GM12878 (cell line): ENCODE data around the gene JAG1. TPM values are rescaled to one million over a fixed set of nuclear protein-coding genes. Genes with fewer than 3 reads are reported as not detected.

Experiments
- ATAC-seq: fragments of 200-7000 bp; cut with Tn5 transposase; 3 replicates; pipeline ENCODE4 v1.9.1; 2020; ENCODE audit warnings: mild to moderate bottlenecking, moderate library complexity
- BruUV-seq: library from RNA; stranded (reverse); fragments of 400-500 nt; replicated peaks from 2 replicates; lab custom pipeline; 2021; lab: Mats Ljungman, UMichigan
- CTCF ChIA-PET: fragments of 300-600 bp; sonication (Branson Sonifier 250); formaldehyde crosslinking; extraction: SDS; loops from one replicate; lab custom pipeline; 2021; ENCODE audit warnings: inconsistent platforms; lab: Yijun Ruan, JAX
- POLR2A ChIA-PET: fragments of 350-600 bp; formaldehyde crosslinking; extraction: SDS; loops from one replicate; lab custom pipeline; 2021; ENCODE audit warnings: inconsistent platforms; lab: Charles Lee
- RAD21 ChIA-PET: fragments of 300-600 bp; sonication (Branson Sonifier 250); formaldehyde crosslinking; loops from one replicate; lab custom pipeline; 2023; ENCODE audit warnings: antibody characterized with exemption; ENCODE audit not compliant: unreplicated experiment; lab: Charles Lee
- SMC1A ChIA-PET: fragments of 300-600 bp; sonication (Branson Sonifier 250); formaldehyde crosslinking; loops from one replicate; lab custom pipeline; 2023; ENCODE audit not compliant: unreplicated experiment, uncharacterized antibody; lab: Charles Lee
- DNase-seq: peaks from one replicate; pipeline ENCODE4 v3.0.0-alpha.2; 2011; ENCODE audit warnings: low read depth, low spot score
- FAIRE-seq: peaks from 3 replicates; lab custom pipeline; 2011; peaks lifted over from hg19 to GRCh38; lab: Jason Lieb, UNC
- H2AFZ ChIP-seq: 2 replicates; pipeline ENCODE4 v1.6.0; 2011; ENCODE audit warnings: low read depth, low read length, control low read depth; ENCODE audit not compliant: control insufficient read depth
- H3K27ac ChIP-seq: 2 replicates; pipeline ENCODE4 v1.5.1; 2011; ENCODE audit warnings: control low read depth; ENCODE audit not compliant: control insufficient read depth, insufficient read depth
- H3K27me3 ChIP-seq, 2 experiments: replicated peaks in 1 of 2; 2 replicates each; pipeline versions ENCODE4 v1.6.0 to v1.6.1; 2011; ENCODE audit warnings: low read length in 1 of 2; ENCODE audit not compliant: control insufficient read depth in 2 of 2, insufficient read depth in 2 of 2
- H3K36me3 ChIP-seq, 2 experiments: 2 replicates each; pipeline ENCODE4 v1.5.1; 2011; ENCODE audit warnings: low read length in 1 of 2; ENCODE audit not compliant: control insufficient read depth in 2 of 2, insufficient read depth in 2 of 2
- H3K4me1 ChIP-seq: 2 replicates; pipeline ENCODE4 v1.6.1; 2011; ENCODE audit warnings: mild to moderate bottlenecking, low read length, moderate library complexity, mixed read lengths; ENCODE audit not compliant: control insufficient read depth, insufficient read depth
- H3K4me2 ChIP-seq: 2 replicates; pipeline ENCODE4 v1.6.0; 2011; ENCODE audit warnings: control low read depth; ENCODE audit not compliant: control insufficient read depth, insufficient read depth
- H3K4me3 ChIP-seq: fragments of 200-600 bp; sonication (generic); 2 replicates; pipeline ENCODE4 v1.5.1; 2016
- H3K79me2 ChIP-seq: 2 replicates; pipeline ENCODE4 v1.6.0; 2011; ENCODE audit warnings: low read length; ENCODE audit not compliant: control insufficient read depth, insufficient read depth
- H3K9ac ChIP-seq: 2 replicates; pipeline ENCODE4 v1.8.0; 2011; ENCODE audit warnings: low read length, control low read depth, mixed read lengths; ENCODE audit not compliant: control insufficient read depth, insufficient read depth
- H3K9me3 ChIP-seq: replicated peaks from 3 replicates; pipeline ENCODE4 v1.5.1; 2011; ENCODE audit warnings: mild to moderate bottlenecking, low read length; ENCODE audit not compliant: control insufficient read depth, insufficient read depth
- H4K20me1 ChIP-seq: 2 replicates; pipeline ENCODE4 v1.6.0; 2011; ENCODE audit not compliant: control insufficient read depth, insufficient read depth
- CTCF ChIP-seq, 3 experiments: IDR thresholded peaks in 2 of 3; conservative IDR thresholded peaks in 1 of 3; 2 replicates each; pipeline ENCODE4 v1.5.1; 2011; ENCODE audit warnings: low read depth in 3 of 3, low read length in 3 of 3, mild to moderate bottlenecking in 3 of 3, control low read depth in 2 of 3, moderate library complexity in 2 of 3, inconsistent platforms in 1 of 3, mixed read lengths in 1 of 3; ENCODE audit not compliant: control insufficient read depth in 2 of 3, insufficient read depth in 1 of 3; ENCODE audit errors: extremely low read depth in 1 of 3
- IRF4 ChIP-seq: IDR thresholded peaks from 2 replicates; pipeline ENCODE4 v1.6.1; 2011; ENCODE audit warnings: low read depth, low read length
- MXI1 ChIP-seq: fragments of 150-350 bp; IDR thresholded peaks from 2 replicates; pipeline ENCODE4 v1.6.1; 2011; ENCODE audit warnings: low read depth, mild to moderate bottlenecking, inconsistent platforms, low read length, improper control_type of control experiment
- MYC ChIP-seq: IDR thresholded peaks from 2 replicates; pipeline ENCODE4 v1.6.1; 2011; ENCODE audit warnings: mild to moderate bottlenecking, low read length, moderate library complexity, inconsistent platforms; ENCODE audit not compliant: insufficient read depth, insufficient replicate concordance, insufficient read length, severe bottlenecking
- PAX5 ChIP-seq: IDR thresholded peaks from 2 replicates; pipeline ENCODE4 v1.6.1; 2011; ENCODE audit warnings: low read depth, low read length, borderline replicate concordance
- SIN3A ChIP-seq: IDR thresholded peaks from 2 replicates; pipeline ENCODE4 v1.6.1; 2012; ENCODE audit warnings: low read depth, low read length, improper control_type of control experiment
- ZNF687 ChIP-seq: fragments of 450-650 bp; IDR thresholded peaks from 2 replicates; pipeline ENCODE4 v1.6.1; 2017; ENCODE audit warnings: mild to moderate bottlenecking, moderate library complexity
- WGBS: methylation state at CpG from one replicate; pipeline ENCODE4 v1.1.6; 2016; ENCODE audit warnings: low lambda C conversion rate; ENCODE audit not compliant: insufficient replicate concordance, insufficient coverage; ENCODE audit errors: missing lambda C conversion rate; 5-methylcytosine and 5-hydroxymethylcytosine counted together
- in situ Hi-C: fragments of 300-500 bp; cut with MboI; formaldehyde crosslinking; loops from 9 replicates; pipeline ENCODE4 v1.14.3; 2018; ENCODE audit warnings: mixed read lengths
- intact Hi-C: fragments of 100-400 bp; cut with micrococcal nuclease; formaldehyde crosslinking; loops from one replicate; pipeline ENCODE4 v1.14.2; 2022; ENCODE audit not compliant: unreplicated experiment
- polyA plus RNA-seq, 11 experiments: library from polyadenylated mRNA; depleted of rRNA in 4 of 11; unstranded in 6 of 11; stranded (reverse) in 5 of 11; fragments of >200 nt; fragmentation: Nextera tagmentation in 4 of 11; fragmentation: Illumina TruSeq in 1 of 11; extraction: Ambion mirVana in 4 of 11; extraction: Trizol in 1 of 11; gene quantifications; 1 replicate in 1 of 11; 2 replicates in 10 of 11; pipeline versions ENCODE4 v1.2.1 to v1.2.3, GENCODE V29; 2011 to 2016; ENCODE audit warnings: inconsistent platforms in 2 of 11, missing spikeins in 2 of 11, low read depth in 1 of 11
- total RNA-seq, 4 experiments: library from RNA; depleted of rRNA in 3 of 4; stranded (reverse); fragments of >200 nt in 3 of 4; fragmentation: Illumina TruSeq in 1 of 4; extraction: Trizol in 1 of 4; gene quantifications; 2 replicates each; pipeline versions ENCODE4 v1.2.1 to v1.2.3, GENCODE V29; 2013 to 2021
- TF ChIP-seq, protein P1 (sequence below): fragments of 150-350 bp; IDR thresholded peaks from 2 replicates; pipeline ENCODE4 v1.6.1; 2014; ENCODE audit warnings: mild to moderate bottlenecking, low read depth, low read length

JAG1 gene
- total and polyA plus RNA-seq, 10 of the 15 experiments (the other 5 are each of a cell fraction or from before 2014, with no cell fraction given): 0.66 to 6.9 (median 1.8) TPM

- no peak for TF ChIP-seq CTCF (IDR thresholded peaks at IDR 0.05 in 2 of 3, conservative IDR thresholded peaks at IDR 0.05 in 1 of 3; ENCODE audit: control insufficient read depth in 2 of 3, extremely low read depth in 1 of 3, insufficient read depth in 1 of 3, low read depth in 3 of 3, low read length in 3 of 3)
These were observed 1.7 kb downstream of the JAG1 start (continued) for GRCh38 chr20:10671919-10672623.

GRCh38 chr20:10671221-10671918 lies 2.4 kb downstream of the JAG1 start:
- H3K27me3 ChIP-seq: peaks cover 0 to 5% of the 10 kb centered on the region in 2 experiments; a peak in 2 of 4 replicates
- H3K9ac ChIP-seq: peak overlapping the region; percentile 52
- H3K79me2 ChIP-seq: peaks cover 10% of the 10 kb centered on the region
- WGBS: 4% methylated on average over 13 of the region's 13 CpGs
- H3K4me1 ChIP-seq: peaks cover 27% of the 10 kb centered on the region
- H3K4me3 ChIP-seq: peak overlapping the region; percentile 81
- no peaks in the 10 kb centered on the region for H4K20me1 ChIP-seq
- peak overlapping the region; percentile 32 for H3K4me2 ChIP-seq
- ATAC-seq (peak; percentile 63), FAIRE-seq (no peak), DNase-seq (peak; percentile 69)
- BruUV-seq: TSS peak; percentile 76
- intact Hi-C loops: loop anchor here (2.0 to 10.0 kb wide), 8 partner anchors 119 to 785 kb away; no protein-coding TSS in a partner anchor
- ChIA-PET POLR2A (interaction anchor here (0.6 to 1.1 kb wide), 8 partner anchors 113 to 600 kb away, joined by 3 to 5 read pairs (median 3); partner anchors contain the start of gene MKKS), SMC1A (interaction anchor here (0.6 to 2.3 kb wide), 31 partner anchors 12 to 878 kb away, joined by 3 to 15 read pairs (median 5); partner anchors contain the start of gene SLX4IP), CTCF (interaction anchor here (0.6 to 2.6 kb wide), 29 partner anchors 12 to 602 kb away, joined by 3 to 14 read pairs (median 4); partner anchors contain the start of genes MKKS and SLX4IP), RAD21 (interaction anchor here (0.5 to 3.6 kb wide), 23 partner anchors 9 to 873 kb away, joined by 3 to 30 read pairs (median 4); partner anchors contain the start of genes MKKS and SLX4IP)
- in situ Hi-C loops: loop anchor here (5.0 to 10.0 kb wide), 2 partner anchors 601 to 873 kb away; no protein-coding TSS in a partner anchor
- no peaks in the 10 kb centered on the region for H3K9me3 ChIP-seq
- H3K36me3 ChIP-seq: no peaks in the 10 kb centered on the region; a peak in 2 of 4 replicates
- peak overlapping the region; percentile 66 for H3K27ac ChIP-seq
- H2AFZ ChIP-seq: no peak overlapping the region; the same call in 1 of the 2 replicates
- TF ChIP-seq PAX5: peak; percentile 16; the same call in 1 of the 2 replicates
- peak; percentile 42 for TF ChIP-seq SIN3A
- peak; percentile 84 for TF ChIP-seq MYC
- TF ChIP-seq, protein P1, sequence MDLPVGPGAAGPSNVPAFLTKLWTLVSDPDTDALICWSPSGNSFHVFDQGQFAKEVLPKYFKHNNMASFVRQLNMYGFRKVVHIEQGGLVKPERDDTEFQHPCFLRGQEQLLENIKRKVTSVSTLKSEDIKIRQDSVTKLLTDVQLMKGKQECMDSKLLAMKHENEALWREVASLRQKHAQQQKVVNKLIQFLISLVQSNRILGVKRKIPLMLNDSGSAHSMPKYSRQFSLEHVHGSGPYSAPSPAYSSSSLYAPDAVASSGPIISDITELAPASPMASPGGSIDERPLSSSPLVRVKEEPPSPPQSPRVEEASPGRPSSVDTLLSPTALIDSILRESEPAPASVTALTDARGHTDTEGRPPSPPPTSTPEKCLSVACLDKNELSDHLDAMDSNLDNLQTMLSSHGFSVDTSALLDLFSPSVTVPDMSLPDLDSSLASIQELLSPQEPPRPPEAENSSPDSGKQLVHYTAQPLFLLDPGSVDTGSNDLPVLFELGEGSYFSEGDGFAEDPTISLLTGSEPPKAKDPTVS: no peak
- peak; percentile 94 for TF ChIP-seq MXI1
- TF ChIP-seq ZNF687: peak; percentile 86
- TF ChIP-seq IRF4: 0 out of 2 replicates have a peak, but pooled peaks have one; percentile 25
